Spleen (tissue), 11 donors: ENCODE measurements around the gene TMEM45A. TPM values are rescaled to one million over a fixed set of nuclear protein-coding genes. Genes with fewer than 3 reads are reported as not detected.
"Not testable (repeated sequence)": the region's sequence is repeated elsewhere in the genome, so short reads cannot be mapped to it uniquely, and the experiment has no call there.

ENCODE experiments used
- DNase-seq: peaks from one replicate; pipeline ENCODE4 v3.0.0-alpha.2; 2020
- H3K27ac ChIP-seq, 8 donors: fragments of 200-600 bp; sonication (generic) in 7 of 8; 1 replicate in 4 of 8; 2 replicates in 4 of 8; pipeline versions ENCODE4 v1.5.0 to v1.8.0; 2016 to 2021; ENCODE audit warnings: inconsistent platforms in 4 of 8, mild to moderate bottlenecking in 4 of 8, moderate library complexity in 1 of 8
- H3K27me3 ChIP-seq, 7 donors: fragments of 200-600 bp; sonication (generic) in 6 of 7; replicated peaks in 1 of 7; 1 replicate in 4 of 7; 2 replicates in 3 of 7; pipeline versions ENCODE4 v1.5.0 to v1.8.0; 2016 to 2021; ENCODE audit warnings: inconsistent platforms in 3 of 7, mild to moderate bottlenecking in 1 of 7
- H3K36me3 ChIP-seq, 6 donors: fragments of 200-600 bp; sonication (generic) in 5 of 6; 1 replicate in 4 of 6; 2 replicates in 2 of 6; pipeline versions ENCODE4 v1.5.0 to v1.8.0; 2016 to 2021; ENCODE audit warnings: inconsistent platforms in 2 of 6
- H3K4me1 ChIP-seq, 6 donors: fragments of 200-600 bp; sonication (generic) in 5 of 6; 1 replicate in 3 of 6; 2 replicates in 3 of 6; pipeline versions ENCODE4 v1.5.0 to v1.8.0; 2016 to 2021; ENCODE audit warnings: inconsistent platforms in 3 of 6
- H3K4me3 ChIP-seq, 8 donors: fragments of 200-600 bp; sonication (generic) in 7 of 8; 1 replicate in 4 of 8; 2 replicates in 4 of 8; pipeline versions ENCODE4 v1.5.0 to v1.8.0; 2016 to 2021; ENCODE audit warnings: inconsistent platforms in 4 of 8, mild to moderate bottlenecking in 4 of 8, moderate library complexity in 2 of 8
- H3K9me3 ChIP-seq, 8 donors: fragments of 200-600 bp; sonication (generic) in 7 of 8; 1 replicate in 4 of 8; 2 replicates in 4 of 8; pipeline versions ENCODE4 v1.5.0 to v1.8.0; 2016 to 2021; ENCODE audit warnings: inconsistent platforms in 4 of 8
- CTCF ChIP-seq, 11 experiments: fragments of 200-600 bp in 7 of 11; fragments of 450-650 bp in 4 of 11; sonication (generic) in 4 of 11; IDR thresholded peaks in 8 of 11; conservative IDR thresholded peaks in 3 of 11; 1 replicate in 7 of 11; 2 replicates in 4 of 11; pipeline versions ENCODE4 v1.4.0 to v1.8.0; 2016 to 2021; ENCODE audit warnings: antibody characterized with exemption in 11 of 11, inconsistent platforms in 4 of 11, mild to moderate bottlenecking in 1 of 11
- POLR2A ChIP-seq, 3 donors: fragments of 450-650 bp; IDR thresholded peaks; one replicate each; pipeline ENCODE4 v1.5.1; 2017; ENCODE audit warnings: antibody characterized with exemption in 3 of 3, mild to moderate bottlenecking in 1 of 3
- POLR2AphosphoS5 ChIP-seq, 3 donors: sonication (generic); formaldehyde crosslinking; IDR thresholded peaks; one replicate each; pipeline ENCODE4 v1.5.1; 2017; ENCODE audit warnings: antibody characterized with exemption in 3 of 3
- WGBS, 5 donors: extraction: QIAGEN DNeasy Blood & Tissue Kit in 3 of 5; methylation state at CpG; one replicate each; pipeline versions ENCODE4 v1.1.5 to v1.1.7; 2013 to 2018; 5-methylcytosine and 5-hydroxymethylcytosine counted together
- intact Hi-C: fragments of 100-400 bp; cut with DNase I; formaldehyde crosslinking; loops from one replicate; pipeline ENCODE4 v1.15.0; 2023; ENCODE audit warnings: low total_unique reads
- polyA plus RNA-seq, 3 donors: library from polyadenylated mRNA; stranded (reverse); fragments of 200-250 nt; gene quantifications; one replicate each; pipeline ENCODE4 v1.2.1, GENCODE V29; 2013
- total RNA-seq, 7 donors: library from RNA; depleted of rRNA in 3 of 7; stranded (reverse); fragments of >200 nt in 3 of 7; fragmentation: NEBNext Ultra II Directional in 4 of 7; extraction: Animal tissue kit (Norgen Biotek cat#: 25700) in 4 of 7; gene quantifications; one replicate each; pipeline versions ENCODE4 v1.1.0 to v1.2.1, GENCODE V29; 2016 to 2021
- donor health status: healthy with polysubstance abuse.
- donor health status: DM: no; HTN: no; CAD: no; lungs with moderate emphysema.
- donor health status: DM: no; HTN: no; CAD: no.
- donor health status: Bipolar disorder and iron deficiency.
- donor health status: healthy.
- donor health status: DM: no; HTN: no; CAD: no.
- donor health status: DM: yes; HTN: yes; CAD: no.

TMEM45A gene
- total and polyA plus RNA-seq, 10 donors = 1.2 to 13.4 (median 5.5) TPM

GRCh38 chr3:100578646-100579045 is 86.2 kb downstream of the TMEM45A start:
- H3K27ac ChIP-seq = no peak overlapping the region
- no peaks in the 10 kb centered on the region for H3K36me3 ChIP-seq
- TF ChIP-seq POLR2AphosphoS5 (IDR thresholded peaks at IDR 0.05) = no peak
- no peak for TF ChIP-seq POLR2A (IDR thresholded peaks at IDR 0.05)
- TF ChIP-seq CTCF (IDR thresholded peaks at IDR 0.05 in 8 of 11, conservative IDR thresholded peaks at IDR 0.05 in 3 of 11) = no peak
- DNase-seq = no peak
- no peaks in the 10 kb centered on the region for H3K9me3 ChIP-seq
- H3K27me3 ChIP-seq = no peaks in the 10 kb centered on the region
- no peaks in the 10 kb centered on the region for H3K4me1 ChIP-seq
- intact Hi-C loops = no loop called here
- H3K4me3 ChIP-seq = no peak overlapping the region

GRCh38 chr3:100580147-100580546 is 87.7 kb downstream of the TMEM45A start:
- Histone ChIP-seq H3K4me1 (no peaks in the 10 kb centered on the region), H3K4me3 (no peak overlapping the region), H3K27me3 (no peaks in the 10 kb centered on the region), H3K36me3 (no peaks in the 10 kb centered on the region), H3K27ac (no peak overlapping the region), H3K9me3 (no peaks in the 10 kb centered on the region)
- 37 to 65% (median 58%) methylated on average over 2 of the region's 2 CpGs for WGBS, 5 donors
- no peak for DNase-seq
- TF ChIP-seq POLR2A (IDR thresholded peaks at IDR 0.05) = no peak
- no peak for TF ChIP-seq POLR2AphosphoS5 (IDR thresholded peaks at IDR 0.05)
- TF ChIP-seq CTCF (IDR thresholded peaks at IDR 0.05 in 8 of 11, conservative IDR thresholded peaks at IDR 0.05 in 3 of 11) = no peak
- intact Hi-C loops = loop anchor here (10.0 kb wide), 1 partner anchor 115 kb away; no protein-coding TSS in a partner anchor

- H3K4me1 ChIP-seq = no peaks in the 10 kb centered on the region
- intact Hi-C loops = loop anchor here (10.0 kb wide), 1 partner anchor 117 kb away; no protein-coding TSS in a partner anchor
- no peaks in the 10 kb centered on the region for H3K36me3 ChIP-seq
- whole genome bisulfite sequencing, 5 donors = 72 to 92% (median 81%) methylated on average over 1 of the region's 1 CpG
- TF ChIP-seq CTCF (IDR thresholded peaks at IDR 0.05 in 8 of 11, conservative IDR thresholded peaks at IDR 0.05 in 3 of 11) (no peak), POLR2A (IDR thresholded peaks at IDR 0.05) (no peak), POLR2AphosphoS5 (IDR thresholded peaks at IDR 0.05) (no peak)
- H3K9me3 ChIP-seq = no peaks in the 10 kb centered on the region
- H3K27me3 ChIP-seq = no peaks in the 10 kb centered on the region
- no peak overlapping the region for H3K27ac ChIP-seq
- no peak overlapping the region for H3K4me3 ChIP-seq
- no peak for DNase-seq
Observed at GRCh38 chr3:100581650-100582049, 89.2 kb downstream of the TMEM45A start.

GRCh38 chr3:100582157-100582556 is 89.7 kb downstream of the TMEM45A start:
- WGBS, 5 donors = 91 to 94% (median 92%) methylated on average over 10 of the region's 10 CpGs
- H3K27me3 ChIP-seq, H3K4me3 ChIP-seq, H3K36me3 ChIP-seq, H3K27ac ChIP-seq, H3K4me1 ChIP-seq, H3K9me3 ChIP-seq, DNase-seq: not testable (repeated sequence)
- intact Hi-C loops = loop anchor here (10.0 kb wide), 1 partner anchor 117 kb away; no protein-coding TSS in a partner anchor
